NB4 (cell line): ENCODE results near the gene C22orf15.

Experiments used
- DNase-seq: peaks from one replicate; pipeline ENCODE4 v3.0.0; 2010; ENCODE audit warnings: low read depth
- H3K4me3 ChIP-seq: one replicate; pipeline ENCODE4 v1.5.1; 2011; ENCODE audit warnings: mild to moderate bottlenecking, low read depth, low read length, moderate library complexity
- MAX ChIP-seq: IDR thresholded peaks from 2 replicates; pipeline ENCODE4 v1.6.1; 2011; ENCODE audit warnings: low read depth, low read length
- MYC ChIP-seq: IDR thresholded peaks from 2 replicates; pipeline ENCODE4 v1.6.1; 2011; ENCODE audit warnings: low read depth, low read length
- POLR2A ChIP-seq: IDR thresholded peaks from 2 replicates; pipeline ENCODE4 v1.6.1; 2011; ENCODE audit warnings: mild to moderate bottlenecking; ENCODE audit not compliant: insufficient read length; ENCODE audit errors: extremely low read depth
- TF ChIP-seq, protein P1 (sequence below): IDR thresholded peaks from one replicate; pipeline ENCODE4 v1.5.1; 2012; ENCODE audit warnings: low read depth, low read length

C22orf15 gene

GRCh38 chr22:23779731-23780130 lies 16.9 kb downstream of the C22orf15 start:
- H3K4me3 ChIP-seq = no peak overlapping the region
- TF ChIP-seq MYC (no peak), POLR2A (no peak), MAX (no peak)
- TF ChIP-seq, protein P1, sequence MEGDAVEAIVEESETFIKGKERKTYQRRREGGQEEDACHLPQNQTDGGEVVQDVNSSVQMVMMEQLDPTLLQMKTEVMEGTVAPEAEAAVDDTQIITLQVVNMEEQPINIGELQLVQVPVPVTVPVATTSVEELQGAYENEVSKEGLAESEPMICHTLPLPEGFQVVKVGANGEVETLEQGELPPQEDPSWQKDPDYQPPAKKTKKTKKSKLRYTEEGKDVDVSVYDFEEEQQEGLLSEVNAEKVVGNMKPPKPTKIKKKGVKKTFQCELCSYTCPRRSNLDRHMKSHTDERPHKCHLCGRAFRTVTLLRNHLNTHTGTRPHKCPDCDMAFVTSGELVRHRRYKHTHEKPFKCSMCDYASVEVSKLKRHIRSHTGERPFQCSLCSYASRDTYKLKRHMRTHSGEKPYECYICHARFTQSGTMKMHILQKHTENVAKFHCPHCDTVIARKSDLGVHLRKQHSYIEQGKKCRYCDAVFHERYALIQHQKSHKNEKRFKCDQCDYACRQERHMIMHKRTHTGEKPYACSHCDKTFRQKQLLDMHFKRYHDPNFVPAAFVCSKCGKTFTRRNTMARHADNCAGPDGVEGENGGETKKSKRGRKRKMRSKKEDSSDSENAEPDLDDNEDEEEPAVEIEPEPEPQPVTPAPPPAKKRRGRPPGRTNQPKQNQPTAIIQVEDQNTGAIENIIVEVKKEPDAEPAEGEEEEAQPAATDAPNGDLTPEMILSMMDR = no peak
- no peak for DNase-seq

DNA sequence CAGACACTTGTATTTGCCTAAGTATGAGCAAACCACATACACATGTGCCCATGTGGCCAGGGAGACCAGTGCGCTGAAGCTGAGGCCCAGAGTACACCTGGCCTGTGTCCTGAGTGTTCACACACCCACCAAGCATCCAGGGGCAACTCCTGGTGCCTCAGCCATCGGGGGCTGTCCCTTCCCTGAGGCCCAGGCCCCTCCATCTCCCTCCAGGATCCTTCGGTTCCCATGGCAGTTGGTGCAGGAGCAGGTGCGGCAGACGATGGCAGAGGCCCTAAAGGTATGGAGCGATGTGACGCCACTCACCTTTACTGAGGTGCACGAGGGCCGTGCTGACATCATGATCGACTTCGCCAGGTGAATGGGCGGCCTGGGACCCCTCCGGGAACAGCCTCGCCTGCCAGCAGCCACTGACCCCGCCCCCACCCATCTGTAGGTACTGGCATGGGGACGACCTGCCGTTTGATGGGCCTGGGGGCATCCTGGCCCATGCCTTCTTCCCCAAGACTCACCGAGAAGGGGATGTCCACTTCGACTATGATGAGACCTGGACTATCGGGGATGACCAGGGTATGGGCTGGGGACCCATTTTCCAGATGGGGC lies 17.5 kb downstream of the C22orf15 start:
- TF ChIP-seq POLR2A (no peak), MYC (no peak), MAX (no peak)
- TF ChIP-seq, protein P1 = no peak
- DNase-seq = no peak
- no peak overlapping the region for H3K4me3 ChIP-seq

GRCh38 chr22:23781065-23781464 lies 18.3 kb downstream of the C22orf15 start:
- TF ChIP-seq, protein P1 = no peak
- TF ChIP-seq MAX = no peak
- DNase-seq = no peak
- no peak overlapping the region for H3K4me3 ChIP-seq

DNA sequence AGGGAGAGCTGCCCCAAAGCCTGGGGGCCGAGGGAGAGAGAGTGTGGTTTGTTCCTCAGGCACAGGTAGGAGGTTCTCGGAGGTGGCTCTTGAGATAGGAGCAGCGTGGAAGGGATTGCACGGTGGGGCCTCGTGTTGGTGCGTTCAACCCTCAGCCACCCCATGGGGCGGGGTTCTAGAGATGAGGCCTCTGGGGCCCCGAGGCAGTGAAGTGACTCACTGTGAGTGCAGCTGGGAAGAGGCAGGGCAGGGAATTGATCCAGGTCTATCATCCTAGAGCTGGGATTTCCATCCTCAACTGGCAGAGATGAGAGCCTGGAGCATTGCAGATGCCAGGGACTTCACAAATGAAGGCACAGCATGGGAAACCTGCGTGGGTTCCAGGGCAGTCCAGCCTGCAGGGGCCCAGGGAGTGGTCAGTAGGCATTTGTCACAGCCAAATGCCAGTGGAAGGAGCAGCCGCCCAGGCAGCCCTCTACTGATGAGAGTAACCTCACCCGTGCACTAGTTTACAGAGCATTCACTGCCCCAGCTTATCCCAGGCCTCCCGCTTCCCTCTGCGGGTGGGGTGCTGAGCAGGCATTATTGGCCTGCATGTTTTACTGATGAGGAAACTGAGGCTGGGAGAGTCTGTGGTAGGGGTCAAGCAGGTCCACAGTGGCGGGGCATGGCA lies 18.9 kb downstream of the C22orf15 start:
- no peak for DNase-seq
- no peak overlapping the region for H3K4me3 ChIP-seq

GRCh38 chr22:23782252-23782651 lies 19.5 kb downstream of the C22orf15 start:
- TF ChIP-seq, protein P1 = no peak
- TF ChIP-seq MAX (no peak), POLR2A (no peak)
- no peak for DNase-seq

More for the DNA sequence above, 18.9 kb downstream of the C22orf15 start:
- TF ChIP-seq, protein P1 = no peak
- TF ChIP-seq MYC (no peak), POLR2A (no peak), MAX (no peak)

More at GRCh38 chr22:23782252-23782651, 19.5 kb downstream of the C22orf15 start:
- H3K4me3 ChIP-seq = no peak overlapping the region
